ENCODE data around the gene OSBPL7. TPM values are rescaled to one million over a fixed set of nuclear protein-coding genes. Genes with fewer than 3 reads are reported as not detected.

Gene OSBPL7
- polyA plus RNA-seq, 1 donor from 2014 or later, result 8.7 TPM

DNA sequence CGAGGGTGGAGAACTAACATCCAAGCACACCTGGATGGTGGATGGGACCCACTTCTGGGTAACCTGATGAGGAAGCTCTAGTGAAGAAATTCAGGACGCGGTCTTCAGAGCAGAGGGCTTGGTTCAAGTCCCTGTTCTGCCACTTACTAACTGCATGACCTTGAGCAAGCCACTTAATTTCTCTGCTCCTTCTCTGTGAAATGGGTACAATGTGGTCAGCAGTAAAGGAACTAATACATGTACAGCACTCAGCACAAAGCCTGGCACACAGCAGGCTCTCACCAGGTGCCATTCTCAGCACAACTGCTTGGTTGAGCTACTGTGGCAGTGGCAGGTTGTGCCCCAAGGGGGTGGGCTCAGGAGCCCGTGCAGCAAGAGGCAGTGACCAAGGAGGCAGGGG is 1.9 kb upstream of the OSBPL7 start:
- Mint-ChIP-seq H3K4me3 (no peak overlapping the region), H3K4me1 (peaks cover 4 to 13% (median 12%) of the 10 kb centered on the region in 3 donors), H3K36me3 (no peaks in the 10 kb centered on the region), H3K9me3 (no peaks in the 10 kb centered on the region), H3K27ac (no peak overlapping the region), H3K27me3 (no peaks in the 10 kb centered on the region)

DNA sequence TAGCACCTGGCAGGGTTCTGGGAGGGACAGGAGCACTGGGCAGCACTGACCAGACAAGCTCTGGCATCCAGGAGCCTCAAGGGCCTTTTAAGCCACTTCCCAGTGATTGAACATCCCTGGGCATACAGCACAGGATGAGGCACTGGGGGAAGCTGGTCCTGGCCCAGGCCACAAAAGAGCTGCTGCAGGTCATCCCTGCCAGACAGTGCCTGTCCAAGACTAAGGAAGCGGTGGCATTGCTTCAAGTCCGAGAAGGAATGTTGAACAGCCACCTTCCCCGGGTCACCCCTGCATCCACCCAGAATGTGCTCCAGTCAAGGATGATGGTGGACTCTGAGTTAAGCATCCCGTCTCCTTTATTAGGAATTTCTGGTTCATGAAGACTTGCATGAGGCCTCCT is 1.2 kb upstream of the OSBPL7 start:
- peaks cover 3% of the 10 kb centered on the region for H3K36me3 Mint-ChIP-seq
- H3K9me3 Mint-ChIP-seq, result no peaks in the 10 kb centered on the region
- peaks cover 4 to 13% (median 12%) of the 10 kb centered on the region in 3 donors for H3K4me1 Mint-ChIP-seq
- no peak overlapping the region for H3K4me3 Mint-ChIP-seq
- no peaks in the 10 kb centered on the region for H3K27me3 Mint-ChIP-seq
- no peak overlapping the region for H3K27ac Mint-ChIP-seq

DNA sequence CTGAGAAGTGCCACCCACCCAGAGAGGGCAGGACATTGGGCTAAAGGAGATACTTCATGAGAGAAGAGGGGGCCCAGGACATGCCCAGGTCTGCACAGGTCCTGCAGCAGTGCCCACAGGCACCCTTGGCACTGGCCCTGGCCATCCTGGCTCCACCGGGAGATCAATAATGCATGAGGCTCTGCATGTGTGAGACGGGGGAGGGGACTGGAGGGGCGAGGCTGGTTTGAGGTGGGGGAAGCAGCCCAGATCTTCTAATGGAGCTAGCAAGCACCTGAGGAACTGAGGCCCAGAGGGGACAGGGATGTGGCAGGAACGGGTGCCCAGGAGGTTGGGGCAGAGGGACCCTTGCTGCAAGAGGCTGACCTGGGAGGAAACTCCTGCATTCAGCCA is 567 bp downstream of the OSBPL7 start:
- H3K4me3 Mint-ChIP-seq, result peak overlapping the region; percentile 87 to 99 (median 98)
- H3K27me3 Mint-ChIP-seq, result no peaks in the 10 kb centered on the region
- peaks cover 4 to 13% (median 12%) of the 10 kb centered on the region in 3 donors for H3K4me1 Mint-ChIP-seq
- H3K9me3 Mint-ChIP-seq, result no peaks in the 10 kb centered on the region
- peak overlapping the region in 2 of 3 donors; percentile 72 to 96 for H3K27ac Mint-ChIP-seq
- peaks cover 3% of the 10 kb centered on the region for H3K36me3 Mint-ChIP-seq

GRCh38 chr17:47820033-47820789 is 1.4 kb downstream of the OSBPL7 start:
- Mint-ChIP-seq H3K27me3 (no peaks in the 10 kb centered on the region), H3K4me3 (peak overlapping the region; percentile 45 to 99 (median 92)), H3K27ac (peak overlapping the region in 1 of 3 donors; percentile 96), H3K36me3 (peaks cover 3% of the 10 kb centered on the region), H3K4me1 (peaks cover 4 to 13% (median 12%) of the 10 kb centered on the region in 3 donors), H3K9me3 (no peaks in the 10 kb centered on the region)

GRCh38 chr17:47819475-47819874 is 2.1 kb downstream of the OSBPL7 start:
- Mint-ChIP-seq H3K4me1 (peaks cover 2 to 13% (median 12%) of the 10 kb centered on the region in 3 donors), H3K36me3 (peaks cover 3% of the 10 kb centered on the region), H3K27ac (no peak overlapping the region), H3K4me3 (peak overlapping the region in 3 of 4 donors; percentile 6 to 65 (median 35)), H3K9me3 (no peaks in the 10 kb centered on the region), H3K27me3 (no peaks in the 10 kb centered on the region)

- Mint-ChIP-seq H3K4me3 (peak overlapping the region in 1 of 4 donors; percentile 56), H3K36me3 (peaks cover 3% of the 10 kb centered on the region), H3K27me3 (no peaks in the 10 kb centered on the region), H3K9me3 (no peaks in the 10 kb centered on the region), H3K27ac (no peak overlapping the region), H3K4me1 (peaks cover 0 to 13% (median 12%) of the 10 kb centered on the region in 3 donors)
Observed at GRCh38 chr17:47818002-47818695, 3.4 kb downstream of the OSBPL7 start.

DNA sequence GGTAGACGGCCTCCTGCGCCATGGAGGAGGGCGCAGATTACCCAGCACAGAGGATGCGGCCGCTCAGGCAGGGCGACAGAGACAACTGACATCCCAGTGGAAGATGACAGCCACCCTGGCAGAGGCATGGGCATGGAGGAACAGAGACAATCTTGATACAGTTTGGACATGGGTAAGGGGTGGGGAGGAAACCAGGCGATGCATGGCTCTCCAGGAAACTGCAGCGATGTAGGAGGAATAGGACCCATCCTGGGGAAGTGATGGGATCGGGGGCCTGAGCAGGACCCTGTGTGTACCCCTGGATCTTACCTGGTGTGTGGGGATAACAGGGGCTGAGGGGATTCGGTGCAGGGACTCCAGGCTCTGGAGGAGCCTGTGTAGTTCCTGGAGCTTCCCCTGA is 4.6 kb downstream of the OSBPL7 start:
- no peak overlapping the region for H3K27ac Mint-ChIP-seq
- no peaks in the 10 kb centered on the region for H3K27me3 Mint-ChIP-seq
- H3K4me3 Mint-ChIP-seq, result no peak overlapping the region
- H3K9me3 Mint-ChIP-seq, result no peaks in the 10 kb centered on the region
- H3K4me1 Mint-ChIP-seq, result peaks cover 0 to 13% (median 12%) of the 10 kb centered on the region in 3 donors
- peaks cover 3% of the 10 kb centered on the region for H3K36me3 Mint-ChIP-seq

- H3K9me3 Mint-ChIP-seq, result no peaks in the 10 kb centered on the region
- H3K27ac Mint-ChIP-seq, result no peak overlapping the region
- peaks cover 5% of the 10 kb centered on the region for H3K36me3 Mint-ChIP-seq
- H3K4me3 Mint-ChIP-seq, result no peak overlapping the region
- H3K27me3 Mint-ChIP-seq, result no peaks in the 10 kb centered on the region
- peaks cover 0 to 9% (median 8%) of the 10 kb centered on the region in 3 donors for H3K4me1 Mint-ChIP-seq
Observed at GRCh38 chr17:47816111-47816735, 5.4 kb downstream of the OSBPL7 start.

DNA sequence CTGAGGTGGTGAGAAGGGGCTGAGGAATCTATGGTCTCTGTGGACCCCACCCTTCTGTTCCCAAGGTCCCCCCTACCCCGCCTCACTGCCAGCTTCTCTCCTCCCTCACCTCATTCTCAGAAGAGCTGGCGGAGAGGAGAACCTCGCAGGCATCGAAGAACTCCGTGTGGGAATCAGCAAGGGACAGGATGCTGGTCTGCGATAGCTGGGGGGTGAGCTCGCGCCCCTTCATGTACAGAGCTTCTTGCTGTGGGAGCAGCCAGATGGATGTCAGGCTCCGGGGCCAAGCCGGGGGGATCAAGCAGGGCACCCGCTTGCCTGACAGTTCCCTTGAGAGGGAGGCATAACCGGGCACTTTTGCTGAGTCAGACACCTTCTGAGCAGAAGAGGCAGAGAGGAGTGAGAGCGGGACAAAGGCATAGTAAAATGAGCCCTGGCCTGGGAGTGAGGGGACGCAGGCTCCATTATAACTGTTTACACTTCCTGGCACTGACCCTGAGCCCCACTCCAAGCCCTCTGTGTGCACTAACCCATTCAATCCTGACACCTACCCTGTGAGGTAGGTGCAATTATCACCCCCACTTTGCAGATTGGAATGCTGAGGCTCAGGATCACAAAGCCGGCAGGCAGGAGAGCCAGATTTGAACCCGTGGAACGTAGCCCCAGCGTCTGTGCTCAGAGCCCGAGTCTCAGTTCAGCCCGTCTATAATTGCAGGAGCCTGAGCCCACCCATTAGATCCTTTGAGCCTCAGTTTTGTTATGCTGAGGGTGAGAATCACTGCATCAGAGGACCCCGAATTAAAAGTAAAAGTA is 6.3 kb downstream of the OSBPL7 start:
- peaks cover 0 to under 1% (median 0%) of the 10 kb centered on the region in 3 donors for H3K4me1 Mint-ChIP-seq
- no peaks in the 10 kb centered on the region for H3K9me3 Mint-ChIP-seq
- H3K36me3 Mint-ChIP-seq, result peaks cover 7% of the 10 kb centered on the region
- H3K27me3 Mint-ChIP-seq, result no peaks in the 10 kb centered on the region
- H3K27ac Mint-ChIP-seq, result no peak overlapping the region
- no peak overlapping the region for H3K4me3 Mint-ChIP-seq

DNA sequence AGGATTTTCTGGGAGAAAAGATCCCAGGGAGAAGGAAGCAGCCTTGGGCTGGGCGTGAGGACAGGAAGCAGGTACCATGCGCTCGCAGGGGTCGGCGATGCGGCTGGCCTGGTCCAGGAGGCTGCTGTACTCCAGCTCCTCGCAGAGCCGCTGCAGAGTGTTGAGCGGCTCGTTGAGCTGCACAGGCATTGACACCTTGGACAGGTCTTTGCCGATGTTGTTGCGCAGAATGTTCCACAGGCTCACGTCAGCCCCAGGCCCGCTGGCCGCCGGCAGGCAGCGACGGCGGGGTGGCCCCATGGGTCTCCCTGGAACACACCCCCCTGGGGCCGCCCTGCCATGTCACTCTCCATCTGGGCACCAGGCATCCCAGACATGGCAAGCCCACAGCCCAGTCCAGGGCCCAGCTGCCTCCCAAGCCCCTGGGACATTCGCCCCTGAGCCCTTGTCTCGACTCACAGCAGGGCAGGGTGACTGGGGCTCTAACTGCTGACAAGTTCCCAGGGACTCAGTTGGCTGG is 8.0 kb downstream of the OSBPL7 start:
- no peak overlapping the region for H3K4me3 Mint-ChIP-seq
- peaks cover 9% of the 10 kb centered on the region for H3K36me3 Mint-ChIP-seq
- no peaks in the 10 kb centered on the region for H3K9me3 Mint-ChIP-seq
- no peaks in the 10 kb centered on the region for H3K4me1 Mint-ChIP-seq
- H3K27me3 Mint-ChIP-seq, result no peaks in the 10 kb centered on the region
- no peak overlapping the region for H3K27ac Mint-ChIP-seq

DNA sequence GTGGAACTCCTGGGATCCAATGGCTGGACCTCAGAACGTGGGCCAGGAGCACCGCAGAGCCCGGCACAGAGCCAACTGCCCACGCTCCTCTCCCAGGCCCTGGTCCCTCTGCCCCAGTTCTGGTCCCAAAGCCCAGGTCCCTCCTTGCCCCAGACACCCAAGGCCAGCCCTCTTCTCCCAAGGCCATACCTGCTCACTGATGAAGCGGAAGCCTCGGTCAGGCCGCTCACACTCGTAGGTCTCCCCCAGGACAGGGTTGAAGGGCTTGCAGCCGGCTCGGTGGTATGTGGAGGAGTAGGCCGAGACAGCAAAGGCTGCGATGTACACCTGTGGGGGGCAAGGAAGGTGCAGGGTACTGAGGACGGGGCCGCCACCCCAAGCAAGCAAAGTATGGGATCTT is 8.5 kb downstream of the OSBPL7 start:
- H3K9me3 Mint-ChIP-seq, result no peaks in the 10 kb centered on the region
- H3K4me3 Mint-ChIP-seq, result no peak overlapping the region
- peaks cover 10% of the 10 kb centered on the region for H3K36me3 Mint-ChIP-seq
- H3K27ac Mint-ChIP-seq, result peak overlapping the region in 1 of 3 donors; percentile 68
- H3K4me1 Mint-ChIP-seq, result no peaks in the 10 kb centered on the region
- H3K27me3 Mint-ChIP-seq, result no peaks in the 10 kb centered on the region

- peak overlapping the region in 1 of 4 donors; percentile 13 for H3K4me3 Mint-ChIP-seq
- no peaks in the 10 kb centered on the region for H3K9me3 Mint-ChIP-seq
- no peaks in the 10 kb centered on the region for H3K27me3 Mint-ChIP-seq
- H3K27ac Mint-ChIP-seq, result peak overlapping the region in 1 of 3 donors; percentile 90
- no peaks in the 10 kb centered on the region for H3K4me1 Mint-ChIP-seq
- peaks cover 6% of the 10 kb centered on the region for H3K36me3 Mint-ChIP-seq
Observed at GRCh38 chr17:47812146-47812920, 9.3 kb downstream of the OSBPL7 start.

DNA sequence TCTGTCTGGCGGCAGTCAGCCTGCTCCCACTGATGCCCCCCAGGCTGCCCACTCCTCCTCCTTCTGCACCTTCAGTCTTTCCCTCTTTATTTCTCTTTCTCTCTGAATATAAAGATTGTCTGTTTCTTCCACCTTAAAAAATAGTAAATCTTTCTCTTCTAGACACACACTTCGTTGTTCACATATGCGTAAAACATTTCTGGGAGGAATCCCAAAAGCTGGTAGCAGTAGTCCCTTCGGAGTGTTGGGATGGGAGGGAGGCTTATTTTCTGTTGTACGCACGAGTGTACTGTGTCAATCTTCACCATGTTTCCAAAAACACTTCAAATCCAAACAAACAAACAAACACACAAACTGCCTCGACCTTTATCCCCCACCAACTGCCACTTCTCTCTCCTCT is 9.9 kb downstream of the OSBPL7 start:
- Mint-ChIP-seq H3K4me3 (no peak overlapping the region), H3K9me3 (no peaks in the 10 kb centered on the region), H3K27me3 (no peaks in the 10 kb centered on the region), H3K36me3 (peaks cover 8% of the 10 kb centered on the region), H3K4me1 (no peaks in the 10 kb centered on the region), H3K27ac (peak overlapping the region in 1 of 3 donors; percentile 90)

All from IgD-negative memory B cell (primary cell).